Activated T-helper 1 cell treated with anti-CD3 and anti-CD28 coated beads, Interleukin-2, amount 50 U/mL, for 16 hours (primary cell): ENCODE results near the gene ABCA4.

Experiments used
- DNase-seq, 2 donors: peaks; one replicate each; pipeline ENCODE4 v3.0.0-alpha.2; 2020; ENCODE audit warnings: low read depth in 1 of 2, low spot score in 1 of 2

The ABCA4 gene

GRCh38 chr1:93980320-93981273 is 140.4 kb downstream of the ABCA4 start:
- no peak for DNase-seq

GRCh38 chr1:93979718-93980319 is 141.1 kb downstream of the ABCA4 start:
- DNase-seq = no peak

GRCh38 chr1:93979040-93979717 is 141.8 kb downstream of the ABCA4 start:
- DNase-seq = no peak

- DNase-seq = no peak
Measured at GRCh38 chr1:93977598-93977945, 143.4 kb downstream of the ABCA4 start.

- DNase-seq = no peak
Measured at GRCh38 chr1:93976711-93977597, 144.0 kb downstream of the ABCA4 start.

- no peak for DNase-seq
Measured at GRCh38 chr1:93976291-93976690, 144.7 kb downstream of the ABCA4 start.

- no peak for DNase-seq
Measured at GRCh38 chr1:93972341-93972740, 148.6 kb downstream of the ABCA4 start.

- no peak for DNase-seq
Measured at GRCh38 chr1:93969887-93970286, 151.1 kb downstream of the ABCA4 start.

GRCh38 chr1:93969371-93969770 is 151.6 kb downstream of the ABCA4 start:
- DNase-seq = no peak

- no peak for DNase-seq
Measured at GRCh38 chr1:93967306-93967705, 153.6 kb downstream of the ABCA4 start.

- no peak for DNase-seq
Measured at GRCh38 chr1:93965888-93966287, 155.1 kb downstream of the ABCA4 start.

- no peak for DNase-seq
Measured at GRCh38 chr1:93965256-93965655, 155.7 kb downstream of the ABCA4 start.

- DNase-seq = no peak
Measured at GRCh38 chr1:93964777-93965200, 156.2 kb downstream of the ABCA4 start.

- no peak for DNase-seq
Measured at GRCh38 chr1:93964096-93964776, 156.7 kb downstream of the ABCA4 start.

- no peak for DNase-seq
Measured at GRCh38 chr1:93963585-93963984, 157.4 kb downstream of the ABCA4 start.

- DNase-seq = no peak
Measured at GRCh38 chr1:93961906-93962305, 159.0 kb downstream of the ABCA4 start.

- no peak for DNase-seq
Measured at GRCh38 chr1:93961443-93961842, 159.5 kb downstream of the ABCA4 start.

GRCh38 chr1:93960641-93961147 is 160.3 kb downstream of the ABCA4 start:
- no peak for DNase-seq

GRCh38 chr1:93959413-93959812 is 161.5 kb downstream of the ABCA4 start:
- no peak for DNase-seq

GRCh38 chr1:93958726-93959100 is 162.2 kb downstream of the ABCA4 start:
- no peak for DNase-seq
